GM13977 (cell line): ENCODE results near the gene ACOT7.
"Not testable (repeated sequence)": the region's sequence is repeated elsewhere in the genome, so short reads cannot be mapped to it uniquely, and the experiment has no call there.

Experiments
- DNase-seq: peaks from one replicate; pipeline ENCODE4 v3.0.0; 2012; ENCODE audit warnings: low spot score
- in situ Hi-C: fragments of 300-500 bp; cut with MboI; formaldehyde crosslinking; loops from one replicate; pipeline ENCODE4 v1.12.0; 2022; ENCODE audit warnings: low sequenced_read_pairs, low pct_unique_long_range_greater_than_20kb, mixed read lengths, inconsistent platforms; ENCODE audit not compliant: unreplicated experiment
- TF ChIP-seq, protein P1 (sequence below): IDR thresholded peaks from 2 replicates; pipeline ENCODE4 v1.5.1; 2012; ENCODE audit warnings: mild to moderate bottlenecking, control low read depth; ENCODE audit not compliant: insufficient read depth; ENCODE audit errors: extremely low read depth, missing control alignments

ACOT7 gene

GRCh38 chr1:6313393-6314200 is 80.0 kb downstream of the ACOT7 start:
- DNase-seq = no peak
- in situ Hi-C loops = no loop called here
- TF ChIP-seq, protein P1, sequence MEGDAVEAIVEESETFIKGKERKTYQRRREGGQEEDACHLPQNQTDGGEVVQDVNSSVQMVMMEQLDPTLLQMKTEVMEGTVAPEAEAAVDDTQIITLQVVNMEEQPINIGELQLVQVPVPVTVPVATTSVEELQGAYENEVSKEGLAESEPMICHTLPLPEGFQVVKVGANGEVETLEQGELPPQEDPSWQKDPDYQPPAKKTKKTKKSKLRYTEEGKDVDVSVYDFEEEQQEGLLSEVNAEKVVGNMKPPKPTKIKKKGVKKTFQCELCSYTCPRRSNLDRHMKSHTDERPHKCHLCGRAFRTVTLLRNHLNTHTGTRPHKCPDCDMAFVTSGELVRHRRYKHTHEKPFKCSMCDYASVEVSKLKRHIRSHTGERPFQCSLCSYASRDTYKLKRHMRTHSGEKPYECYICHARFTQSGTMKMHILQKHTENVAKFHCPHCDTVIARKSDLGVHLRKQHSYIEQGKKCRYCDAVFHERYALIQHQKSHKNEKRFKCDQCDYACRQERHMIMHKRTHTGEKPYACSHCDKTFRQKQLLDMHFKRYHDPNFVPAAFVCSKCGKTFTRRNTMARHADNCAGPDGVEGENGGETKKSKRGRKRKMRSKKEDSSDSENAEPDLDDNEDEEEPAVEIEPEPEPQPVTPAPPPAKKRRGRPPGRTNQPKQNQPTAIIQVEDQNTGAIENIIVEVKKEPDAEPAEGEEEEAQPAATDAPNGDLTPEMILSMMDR = no peak

- in situ Hi-C loops = no loop called here
- TF ChIP-seq, protein P1 = no peak
- DNase-seq = no peak
Observed at GRCh38 chr1:6310116-6310848, 83.3 kb downstream of the ACOT7 start.

DNA sequence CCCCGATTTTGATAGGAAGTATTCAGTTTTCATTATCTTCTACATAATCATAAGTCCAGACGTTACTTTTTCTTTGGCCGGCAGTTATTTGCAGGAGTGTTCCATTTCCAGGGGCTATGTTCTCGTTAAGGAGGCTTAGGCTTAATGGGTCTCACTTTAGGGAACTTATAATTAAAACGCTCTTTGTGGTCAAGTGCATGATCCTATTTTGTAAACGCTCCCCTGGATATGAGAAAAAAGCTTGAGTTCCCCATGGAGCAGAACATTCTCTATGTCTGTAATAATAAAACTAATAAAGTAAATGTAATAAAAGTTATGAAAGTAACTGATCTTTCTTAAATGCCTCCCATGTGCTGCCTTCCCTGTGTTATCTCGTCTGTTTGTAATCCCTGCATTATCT is 84.0 kb downstream of the ACOT7 start:
- in situ Hi-C loops = no loop called here
- DNase-seq = no peak
- TF ChIP-seq, protein P1 = no peak

DNA sequence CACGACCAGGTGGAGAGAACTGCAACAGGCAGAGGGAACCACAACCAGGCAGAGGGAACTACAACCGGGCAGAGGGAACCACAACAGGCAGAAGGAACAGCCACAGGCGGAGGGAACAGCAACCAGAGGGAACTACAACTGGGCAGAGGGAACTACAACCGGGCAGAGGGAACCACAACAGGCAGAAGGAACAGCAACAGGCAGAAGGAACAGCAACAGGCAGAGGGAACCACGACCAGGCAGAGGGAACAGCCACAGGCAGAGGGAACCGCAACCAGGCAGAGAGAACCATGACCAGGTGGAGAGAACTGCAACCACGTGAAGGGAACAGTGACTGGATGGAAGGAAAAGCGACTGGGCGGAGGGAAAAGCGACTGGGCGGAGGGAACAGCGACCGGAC is 85.1 kb downstream of the ACOT7 start:
- in situ Hi-C loops = no loop called here
- TF ChIP-seq, protein P1 = no peak
- DNase-seq = no peak

GRCh38 chr1:6307682-6308081 is 85.9 kb downstream of the ACOT7 start:
- DNase-seq, in situ Hi-C loops: not testable (repeated sequence)

DNA sequence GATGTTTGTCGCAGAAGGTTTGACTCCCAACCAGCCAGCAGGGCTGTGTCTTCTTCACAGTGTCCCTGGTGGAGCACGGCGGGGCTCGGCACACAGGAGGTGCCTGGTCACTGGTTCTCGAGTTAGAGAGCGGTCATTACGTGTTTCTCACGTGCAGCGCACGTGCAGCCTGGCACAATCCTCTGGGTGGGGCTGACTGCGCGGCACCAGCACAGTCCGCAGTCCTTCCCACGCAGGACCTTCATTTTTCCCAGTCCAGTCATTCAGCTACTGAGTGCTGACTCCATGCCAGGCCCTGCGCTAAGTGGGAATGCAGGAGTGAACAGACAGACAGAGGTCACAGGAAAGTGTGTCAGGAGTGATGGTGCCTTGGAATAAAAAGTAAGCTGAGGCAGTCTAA is 86.5 kb downstream of the ACOT7 start:
- in situ Hi-C loops = no loop called here
- TF ChIP-seq, protein P1 = no peak
- DNase-seq = no peak

DNA sequence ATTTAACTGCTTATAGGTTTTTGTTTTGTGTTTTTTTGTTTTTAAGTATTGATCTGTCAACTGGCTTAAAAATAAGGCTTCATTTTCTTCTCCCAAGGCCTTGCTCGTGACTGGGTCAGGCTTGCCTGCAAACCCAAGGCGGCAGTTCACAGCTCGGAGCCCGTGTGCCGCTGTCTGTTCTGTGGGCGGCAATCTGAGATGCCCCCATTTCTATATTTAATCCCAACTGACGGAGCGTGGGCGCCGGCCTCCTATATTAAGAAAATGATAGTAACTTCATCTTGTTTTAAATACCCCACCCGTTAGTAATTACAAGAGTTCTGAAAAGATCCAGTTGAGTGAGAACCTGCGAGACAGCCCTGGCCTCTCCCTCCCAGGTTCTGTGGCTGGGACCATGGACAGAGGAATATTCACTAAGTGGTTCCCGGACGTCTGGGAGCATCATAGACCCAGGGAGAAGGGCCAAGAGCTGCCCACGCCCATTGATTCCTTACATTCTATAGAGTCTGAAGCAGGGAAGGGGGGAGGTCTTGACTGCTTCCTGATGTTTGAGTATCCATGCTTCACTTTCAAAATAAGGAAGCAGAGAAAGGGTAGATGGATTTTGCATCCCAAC is 90.1 kb downstream of the ACOT7 start:
- no peak for DNase-seq
- in situ Hi-C loops = no loop called here
- TF ChIP-seq, protein P1 = no peak
